Measurements from ENCODE around the gene RPRD1B. TPM values are rescaled to one million over a fixed set of nuclear protein-coding genes. Genes with fewer than 3 reads are reported as not detected.

The RPRD1B gene
- total RNA-seq, 1 experiment from 2014 or later, result 55.1 TPM

DNA sequence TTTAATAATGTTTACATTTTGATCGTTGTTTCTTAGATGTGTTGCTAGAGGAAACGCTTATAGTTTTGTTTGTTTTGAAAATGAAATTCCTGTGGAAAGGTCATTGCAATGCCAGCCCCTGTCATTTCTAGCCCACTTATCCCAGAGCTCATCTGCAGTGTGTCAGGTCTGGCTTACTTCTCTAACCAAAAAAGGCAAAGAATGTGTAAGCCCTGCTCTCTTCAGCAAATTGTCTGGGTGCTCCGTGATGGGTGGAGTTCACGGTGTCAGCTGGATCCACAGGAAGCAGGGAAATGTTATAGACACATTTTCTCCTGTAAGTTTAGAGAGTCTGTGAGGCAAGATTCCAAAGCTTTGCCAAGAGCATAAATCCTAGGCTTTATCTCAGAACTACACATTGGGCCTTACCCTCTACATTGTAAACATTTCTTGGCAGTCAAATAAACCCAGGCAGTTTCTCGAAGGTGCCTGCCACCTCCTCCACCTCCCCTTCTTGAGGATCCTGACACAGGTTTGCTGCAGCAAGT lies 50.9 kb downstream of the RPRD1B start:
- TF ChIP-seq, protein P1, sequence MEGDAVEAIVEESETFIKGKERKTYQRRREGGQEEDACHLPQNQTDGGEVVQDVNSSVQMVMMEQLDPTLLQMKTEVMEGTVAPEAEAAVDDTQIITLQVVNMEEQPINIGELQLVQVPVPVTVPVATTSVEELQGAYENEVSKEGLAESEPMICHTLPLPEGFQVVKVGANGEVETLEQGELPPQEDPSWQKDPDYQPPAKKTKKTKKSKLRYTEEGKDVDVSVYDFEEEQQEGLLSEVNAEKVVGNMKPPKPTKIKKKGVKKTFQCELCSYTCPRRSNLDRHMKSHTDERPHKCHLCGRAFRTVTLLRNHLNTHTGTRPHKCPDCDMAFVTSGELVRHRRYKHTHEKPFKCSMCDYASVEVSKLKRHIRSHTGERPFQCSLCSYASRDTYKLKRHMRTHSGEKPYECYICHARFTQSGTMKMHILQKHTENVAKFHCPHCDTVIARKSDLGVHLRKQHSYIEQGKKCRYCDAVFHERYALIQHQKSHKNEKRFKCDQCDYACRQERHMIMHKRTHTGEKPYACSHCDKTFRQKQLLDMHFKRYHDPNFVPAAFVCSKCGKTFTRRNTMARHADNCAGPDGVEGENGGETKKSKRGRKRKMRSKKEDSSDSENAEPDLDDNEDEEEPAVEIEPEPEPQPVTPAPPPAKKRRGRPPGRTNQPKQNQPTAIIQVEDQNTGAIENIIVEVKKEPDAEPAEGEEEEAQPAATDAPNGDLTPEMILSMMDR (conservative IDR thresholded peaks at IDR 0.05), result no peak
- no peak for TF ChIP-seq EZH2 (IDR thresholded peaks at IDR 0.05; ENCODE audit: low read depth)
- Histone ChIP-seq H3F3A (ENCODE audit: insufficient read depth, low read depth) (0 out of 2 replicates have a peak, but pooled peaks cover 7% of the 10 kb centered on the region), H3K4me1 (replicated peaks; ENCODE audit: insufficient read depth) (no peaks in the 10 kb centered on the region), H3K4me2 (no peak overlapping the region), H3K27me3 (ENCODE audit: insufficient read depth, low read depth) (no peaks in the 10 kb centered on the region), H3K27ac (no peak overlapping the region), H3K36me3 (ENCODE audit: low read depth) (peaks cover 20% of the 10 kb centered on the region; the same call in 1 of the 2 replicates), H3K4me3 (no peak overlapping the region), H3K9me2 (ENCODE audit: insufficient read depth) (no peaks in the 10 kb centered on the region), H4K20me1 (ENCODE audit: insufficient read depth) (no peaks in the 10 kb centered on the region; the same call in 1 of the 2 replicates), H2AFZ (no peak overlapping the region), H3K9me3 (ENCODE audit: insufficient read depth, low read depth) (no peaks in the 10 kb centered on the region), H3K79me2 (ENCODE audit: low read depth) (peaks cover 20% of the 10 kb centered on the region; the same call in 1 of the 2 replicates)
- BruUV-seq (replicated peaks), result no TSS peak
- peak in 1 of 2 experiments; percentile 48 for DNase-seq
- POLR2A ChIA-PET (ENCODE audit: unreplicated experiment), result no interaction called here
- intact Hi-C loops (cut with micrococcal nuclease; ENCODE audit: unreplicated experiment), result no loop called here
- CTCF ChIA-PET, result no interaction called here

DNA sequence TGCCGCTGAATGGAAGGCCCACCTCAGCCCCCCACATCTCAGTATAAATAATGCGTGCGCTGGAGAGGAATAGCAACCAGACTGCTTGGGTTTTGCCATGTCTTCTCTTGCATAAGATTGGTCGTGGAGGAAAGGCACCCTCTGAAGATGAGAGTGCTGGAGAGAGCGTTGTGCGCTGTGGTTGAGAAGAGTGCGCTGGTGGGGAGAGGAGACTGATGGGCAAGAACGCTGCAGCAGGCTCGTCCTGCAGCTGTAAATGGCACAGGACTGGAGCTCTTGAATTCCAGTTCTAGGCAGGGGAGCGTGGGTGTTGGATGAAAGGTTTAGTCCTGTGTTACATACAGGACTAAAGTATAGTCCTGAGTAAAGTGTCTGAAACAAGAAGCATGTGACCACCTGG lies 51.5 kb downstream of the RPRD1B start:
- TF ChIP-seq EZH2 (IDR thresholded peaks at IDR 0.05; ENCODE audit: low read depth), result no peak
- TF ChIP-seq, protein P1 (conservative IDR thresholded peaks at IDR 0.05), result no peak
- no peak overlapping the region for H3K27ac ChIP-seq
- no peaks in the 10 kb centered on the region for H3K4me1 ChIP-seq (replicated peaks; ENCODE audit: insufficient read depth)
- 0 out of 2 replicates have a peak, but pooled peaks cover 7% of the 10 kb centered on the region for H3F3A ChIP-seq (ENCODE audit: insufficient read depth, low read depth)
- POLR2A ChIA-PET (ENCODE audit: unreplicated experiment), result no interaction called here
- no peaks in the 10 kb centered on the region for H3K9me2 ChIP-seq (ENCODE audit: insufficient read depth)
- H3K9me3 ChIP-seq (ENCODE audit: insufficient read depth, low read depth), result no peaks in the 10 kb centered on the region
- H3K4me2 ChIP-seq, result no peak overlapping the region
- H3K79me2 ChIP-seq (ENCODE audit: low read depth), result peaks cover 15% of the 10 kb centered on the region; the same call in 1 of the 2 replicates
- peaks cover 21% of the 10 kb centered on the region; the same call in 1 of the 2 replicates for H3K36me3 ChIP-seq (ENCODE audit: low read depth)
- no peak overlapping the region for H3K4me3 ChIP-seq
- H2AFZ ChIP-seq, result no peak overlapping the region
- CTCF ChIA-PET, result interaction anchor here (0.8 kb wide), 1 partner anchor 310 kb away, joined by 8 read pairs; no protein-coding TSS in a partner anchor
- BruUV-seq (replicated peaks), result no TSS peak
- intact Hi-C loops (cut with micrococcal nuclease; ENCODE audit: unreplicated experiment), result no loop called here
- H4K20me1 ChIP-seq (ENCODE audit: insufficient read depth), result no peaks in the 10 kb centered on the region
- DNase-seq, result no peak
- no peaks in the 10 kb centered on the region for H3K27me3 ChIP-seq (ENCODE audit: insufficient read depth, low read depth)

DNA sequence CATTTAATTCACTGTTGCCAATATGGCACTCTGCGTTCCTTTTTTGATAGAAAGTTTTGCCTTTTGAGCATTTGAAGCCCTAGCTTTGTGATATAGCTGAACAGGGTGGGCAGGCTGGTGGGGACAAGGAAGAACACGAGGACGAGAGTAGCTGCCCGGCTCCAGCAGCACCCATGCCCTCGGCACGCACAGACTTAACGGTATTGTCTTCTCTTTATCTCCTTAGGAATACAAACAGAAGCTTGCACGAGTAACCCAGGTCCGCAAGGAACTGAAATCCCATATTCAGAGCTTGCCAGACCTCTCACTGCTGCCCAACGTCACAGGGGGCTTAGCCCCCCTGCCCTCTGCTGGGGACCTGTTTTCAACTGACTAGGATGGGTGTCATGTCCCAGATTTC lies 56.0 kb downstream of the RPRD1B start:
- H3F3A ChIP-seq (ENCODE audit: insufficient read depth, low read depth), result peaks cover 16% of the 10 kb centered on the region
- CTCF ChIA-PET, result no interaction called here
- no peaks in the 10 kb centered on the region for H3K9me3 ChIP-seq (ENCODE audit: insufficient read depth, low read depth)
- H3K4me3 ChIP-seq, result no peak overlapping the region
- no peaks in the 10 kb centered on the region for H4K20me1 ChIP-seq (ENCODE audit: insufficient read depth)
- no peak for TF ChIP-seq EZH2 (IDR thresholded peaks at IDR 0.05; ENCODE audit: low read depth)
- TF ChIP-seq, protein P1 (conservative IDR thresholded peaks at IDR 0.05), result no peak
- no peak overlapping the region for H2AFZ ChIP-seq
- DNase-seq, result no peak
- BruUV-seq (replicated peaks), result no TSS peak
- H3K9me2 ChIP-seq (ENCODE audit: insufficient read depth), result no peaks in the 10 kb centered on the region
- H3K27ac ChIP-seq, result no peak overlapping the region
- no peaks in the 10 kb centered on the region for H3K27me3 ChIP-seq (ENCODE audit: insufficient read depth, low read depth)
- H3K4me1 ChIP-seq (replicated peaks; ENCODE audit: insufficient read depth), result peaks cover 10% of the 10 kb centered on the region
- no peaks in the 10 kb centered on the region for H3K79me2 ChIP-seq (ENCODE audit: low read depth)
- H3K36me3 ChIP-seq (ENCODE audit: low read depth), result peaks cover 19% of the 10 kb centered on the region; the same call in 1 of the 2 replicates
- intact Hi-C loops (cut with micrococcal nuclease; ENCODE audit: unreplicated experiment), result no loop called here
- POLR2A ChIA-PET (ENCODE audit: unreplicated experiment), result interaction anchor here (0.5 kb wide), 1 partner anchor 45 kb away, joined by 3 read pairs; no protein-coding TSS in a partner anchor
- no peak overlapping the region for H3K4me2 ChIP-seq

Measured in PC-9 (cell line).